Calu3 (cell line): ENCODE measurements around the gene FNDC3B. TPM values are rescaled to one million over a fixed set of nuclear protein-coding genes. Genes with fewer than 3 reads are reported as not detected.

Experiments used
- BruUV-seq: library from RNA; stranded (reverse); fragments of 400-500 nt; replicated peaks from 2 replicates; lab custom pipeline; 2021; lab: Mats Ljungman, UMichigan
- CTCF ChIA-PET: fragments of 300-600 bp; sonication (Branson Sonifier 250); formaldehyde crosslinking; loops from one replicate; lab custom pipeline; 2022; ENCODE audit warnings: antibody characterized with exemption; lab: Charles Lee
- DNase-seq: peaks from one replicate; pipeline ENCODE4 v3.0.0; 2022
- H3K27ac Mint-ChIP-seq: one replicate; pipeline ENCODE4 v1.8.0; 2022; ENCODE audit warnings: mixed read lengths; ENCODE audit not compliant: unreplicated experiment
- H3K27me3 Mint-ChIP-seq: one replicate; pipeline ENCODE4 v1.8.0; 2022; ENCODE audit warnings: mixed read lengths; ENCODE audit not compliant: unreplicated experiment
- H3K36me3 Mint-ChIP-seq: one replicate; pipeline ENCODE4 v1.8.0; 2022; ENCODE audit warnings: mild to moderate bottlenecking, moderate library complexity, mixed read lengths; ENCODE audit not compliant: insufficient read depth, unreplicated experiment
- H3K4me1 Mint-ChIP-seq: one replicate; pipeline ENCODE4 v1.8.0; 2022; ENCODE audit warnings: mild to moderate bottlenecking, low read depth, mixed read lengths; ENCODE audit not compliant: unreplicated experiment
- H3K4me3 Mint-ChIP-seq: one replicate; pipeline ENCODE4 v1.8.0; 2022; ENCODE audit warnings: mild to moderate bottlenecking, low read depth, moderate library complexity, mixed read lengths; ENCODE audit not compliant: unreplicated experiment
- H3K9me3 Mint-ChIP-seq: one replicate; pipeline ENCODE4 v1.8.0; 2022; ENCODE audit warnings: low read depth, mixed read lengths; ENCODE audit not compliant: unreplicated experiment
- intact Hi-C: fragments of 100-400 bp; cut with micrococcal nuclease; formaldehyde crosslinking; loops from one replicate; pipeline ENCODE4 v1.10.0; 2022; ENCODE audit not compliant: unreplicated experiment
- total RNA-seq: library from RNA; stranded (reverse); gene quantifications from 2 replicates; pipeline ENCODE4 v1.2.3, GENCODE V29; 2022
- TF ChIP-seq, protein P1 (sequence below): fragments of 200-600 bp; IDR thresholded peaks from one replicate; pipeline ENCODE4 v1.8.0; 2022; ENCODE audit warnings: antibody characterized with exemption; ENCODE audit not compliant: unreplicated experiment

The FNDC3B gene
- total RNA-seq, 1 experiment from 2014 or later, result 453 TPM

DNA sequence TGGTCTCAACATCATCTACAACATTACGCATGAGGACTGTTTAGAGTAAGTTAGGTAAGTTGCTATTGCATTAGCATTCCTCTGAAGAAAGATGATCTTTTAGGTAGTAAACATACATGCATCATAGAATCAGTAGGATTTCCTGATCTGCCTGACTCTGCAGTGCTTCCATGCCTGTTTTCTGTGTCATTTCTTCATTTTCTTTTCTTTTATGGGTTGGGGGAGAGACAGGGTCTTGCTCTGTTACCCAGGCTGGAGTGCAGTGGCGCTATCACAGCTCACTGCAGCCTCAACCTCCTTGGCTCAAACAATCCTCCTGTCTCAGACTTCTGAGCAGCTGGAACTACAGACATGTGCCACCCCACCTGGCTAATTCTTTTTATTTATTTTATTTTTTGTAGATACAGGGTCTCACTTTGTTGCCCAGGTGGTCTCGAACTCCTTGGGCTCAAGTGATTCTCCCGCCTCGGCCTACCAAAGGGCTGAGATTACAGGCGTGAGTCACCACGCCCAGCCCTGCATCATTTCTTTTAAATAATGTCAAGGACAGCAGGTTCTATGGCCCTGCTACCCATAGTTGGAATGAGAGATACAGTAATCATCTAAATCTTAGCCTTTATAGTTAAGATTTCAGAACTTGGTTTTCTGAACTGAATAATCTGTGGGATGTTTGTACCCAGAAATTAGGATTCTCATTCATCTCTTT is 224.6 kb downstream of the FNDC3B start:
- no peaks in the 10 kb centered on the region for H3K9me3 Mint-ChIP-seq
- H3K4me1 Mint-ChIP-seq, result peaks cover 57% of the 10 kb centered on the region
- no peaks in the 10 kb centered on the region for H3K27me3 Mint-ChIP-seq
- H3K27ac Mint-ChIP-seq, result peak overlapping the region; percentile 54
- CTCF ChIA-PET, result no interaction called here
- TF ChIP-seq, protein P1, sequence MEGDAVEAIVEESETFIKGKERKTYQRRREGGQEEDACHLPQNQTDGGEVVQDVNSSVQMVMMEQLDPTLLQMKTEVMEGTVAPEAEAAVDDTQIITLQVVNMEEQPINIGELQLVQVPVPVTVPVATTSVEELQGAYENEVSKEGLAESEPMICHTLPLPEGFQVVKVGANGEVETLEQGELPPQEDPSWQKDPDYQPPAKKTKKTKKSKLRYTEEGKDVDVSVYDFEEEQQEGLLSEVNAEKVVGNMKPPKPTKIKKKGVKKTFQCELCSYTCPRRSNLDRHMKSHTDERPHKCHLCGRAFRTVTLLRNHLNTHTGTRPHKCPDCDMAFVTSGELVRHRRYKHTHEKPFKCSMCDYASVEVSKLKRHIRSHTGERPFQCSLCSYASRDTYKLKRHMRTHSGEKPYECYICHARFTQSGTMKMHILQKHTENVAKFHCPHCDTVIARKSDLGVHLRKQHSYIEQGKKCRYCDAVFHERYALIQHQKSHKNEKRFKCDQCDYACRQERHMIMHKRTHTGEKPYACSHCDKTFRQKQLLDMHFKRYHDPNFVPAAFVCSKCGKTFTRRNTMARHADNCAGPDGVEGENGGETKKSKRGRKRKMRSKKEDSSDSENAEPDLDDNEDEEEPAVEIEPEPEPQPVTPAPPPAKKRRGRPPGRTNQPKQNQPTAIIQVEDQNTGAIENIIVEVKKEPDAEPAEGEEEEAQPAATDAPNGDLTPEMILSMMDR, result no peak
- intact Hi-C loops, result loop anchor here (5.0 kb wide), 3 partner anchors 197 to 387 kb away; no protein-coding TSS in a partner anchor
- H3K36me3 Mint-ChIP-seq, result peaks cover 92% of the 10 kb centered on the region
- no peak for DNase-seq
- BruUV-seq, result no TSS peak
- H3K4me3 Mint-ChIP-seq, result no peak overlapping the region

DNA sequence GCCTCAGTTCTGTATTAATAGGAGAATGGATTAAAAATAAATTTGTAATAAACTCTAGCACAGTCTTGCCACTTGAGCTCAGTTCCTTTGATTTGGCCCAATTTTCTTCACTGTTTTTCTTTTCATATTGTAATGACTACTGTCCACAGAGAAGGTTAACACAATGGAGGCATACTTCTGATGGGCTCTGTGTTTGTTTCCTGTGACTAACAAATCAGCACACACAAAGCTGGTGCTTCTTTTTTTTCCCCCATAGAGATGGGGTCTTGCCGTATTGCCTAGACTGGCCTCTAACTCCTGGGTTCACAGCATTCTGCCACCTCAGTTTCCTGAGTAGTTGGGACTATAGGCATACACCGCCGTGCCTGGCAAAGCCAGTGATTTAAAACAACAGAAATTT is 226.7 kb downstream of the FNDC3B start:
- Mint-ChIP-seq H3K9me3 (no peaks in the 10 kb centered on the region), H3K27me3 (no peaks in the 10 kb centered on the region), H3K4me1 (peaks cover 44% of the 10 kb centered on the region), H3K27ac (peak overlapping the region; percentile 31), H3K36me3 (peaks cover 83% of the 10 kb centered on the region), H3K4me3 (no peak overlapping the region)
- DNase-seq, result no peak
- CTCF ChIA-PET, result no interaction called here
- BruUV-seq, result no TSS peak
- TF ChIP-seq, protein P1, result no peak
- intact Hi-C loops, result no loop called here

DNA sequence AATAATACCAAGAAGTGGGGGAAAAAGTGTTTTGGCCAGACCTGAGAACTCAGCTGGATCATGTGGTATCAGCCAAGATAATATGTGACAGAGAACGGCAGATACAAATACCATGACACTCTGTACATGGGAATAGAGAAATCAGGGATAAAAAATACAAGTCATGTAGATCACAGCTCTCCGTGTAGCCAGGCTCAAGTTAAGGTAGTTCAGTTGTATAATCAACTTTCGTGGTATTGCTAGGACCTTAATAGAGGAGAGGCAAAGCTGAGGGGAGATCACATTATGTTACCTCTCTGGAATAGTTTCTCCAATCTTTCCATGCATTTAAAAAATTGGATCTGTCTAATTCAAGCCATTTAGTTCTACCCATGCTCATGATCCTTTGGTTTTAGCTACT is 229.0 kb downstream of the FNDC3B start:
- TF ChIP-seq, protein P1, result no peak
- Mint-ChIP-seq H3K9me3 (no peaks in the 10 kb centered on the region), H3K4me3 (no peak overlapping the region), H3K27me3 (no peaks in the 10 kb centered on the region), H3K27ac (no peak overlapping the region), H3K36me3 (peaks cover 82% of the 10 kb centered on the region), H3K4me1 (peaks cover 38% of the 10 kb centered on the region)
- DNase-seq, result no peak
- CTCF ChIA-PET, result interaction anchor here (0.8 kb wide), 1 partner anchor 22 kb away, joined by 3 read pairs; no protein-coding TSS in a partner anchor
- no TSS peak for BruUV-seq
- intact Hi-C loops, result no loop called here

DNA sequence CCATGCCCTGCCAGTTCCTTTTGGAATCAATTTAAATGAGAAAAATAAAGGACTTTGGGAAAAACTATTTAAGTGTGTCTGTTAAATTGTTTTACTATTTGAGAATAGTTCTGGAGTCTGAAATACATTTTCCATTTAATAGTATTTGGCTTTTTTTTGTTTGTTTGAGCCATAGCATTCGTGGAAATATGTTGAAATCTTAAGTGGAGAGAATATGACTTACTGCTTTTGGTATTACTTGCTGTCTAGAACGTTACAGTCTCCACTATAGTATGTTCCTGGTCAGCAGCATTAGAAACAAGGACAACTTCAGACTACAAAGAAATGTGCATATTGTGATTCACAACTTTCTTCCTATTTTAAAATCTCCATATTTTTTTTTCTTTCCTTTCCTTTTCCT is 229.5 kb downstream of the FNDC3B start:
- Mint-ChIP-seq H3K4me3 (no peak overlapping the region), H3K27ac (no peak overlapping the region)
- DNase-seq, result no peak

More for the DNA sequence above, 229.5 kb downstream of the FNDC3B start:
- Mint-ChIP-seq H3K36me3 (peaks cover 78% of the 10 kb centered on the region), H3K9me3 (no peaks in the 10 kb centered on the region), H3K27me3 (no peaks in the 10 kb centered on the region), H3K4me1 (peaks cover 37% of the 10 kb centered on the region)
- CTCF ChIA-PET, result interaction anchor here (0.8 kb wide), 1 partner anchor 22 kb away, joined by 3 read pairs; no protein-coding TSS in a partner anchor
- BruUV-seq, result no TSS peak
- intact Hi-C loops, result no loop called here
- TF ChIP-seq, protein P1, result no peak
